DOHH2 (cell line): ENCODE measurements around the gene COL4A2.

Experiments used
- EZH2phosphoT487 ChIP-seq: fragments of 200-600 bp; sonication (generic); IDR thresholded peaks from 2 replicates; pipeline ENCODE4 v1.6.1; 2017; ENCODE audit warnings: borderline replicate concordance, mild to moderate bottlenecking, antibody characterized with exemption, low read length, moderate library complexity, mixed read lengths
- TF ChIP-seq, protein P1 (sequence below): fragments of 200-600 bp; sonication (generic); IDR thresholded peaks from one replicate; pipeline ENCODE4 v1.5.1; 2014; ENCODE audit warnings: antibody characterized with exemption, mild to moderate bottlenecking, low read depth, low read length; ENCODE audit not compliant: poor library complexity, severe bottlenecking

DNA sequence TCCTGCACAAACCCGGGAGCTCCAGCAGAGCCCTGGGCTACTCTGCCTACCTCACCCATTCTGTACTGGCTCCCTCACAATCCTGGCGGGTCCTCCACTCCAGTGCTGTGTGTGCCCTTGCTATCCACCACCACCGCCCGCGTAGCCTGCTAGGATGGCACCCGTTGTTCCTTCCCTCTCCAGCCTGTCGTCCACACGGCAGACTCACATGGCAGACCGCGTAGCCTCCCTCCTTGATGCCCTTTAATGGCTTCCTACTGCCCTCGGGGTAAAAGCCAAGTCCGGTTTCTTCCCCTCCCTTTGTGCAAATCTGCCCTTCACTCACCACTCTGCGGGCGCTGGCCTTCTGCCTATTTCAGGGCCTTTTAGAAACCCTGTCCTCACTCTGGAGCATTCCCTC is 147.9 kb downstream of the COL4A2 start:
- TF ChIP-seq, protein P1, sequence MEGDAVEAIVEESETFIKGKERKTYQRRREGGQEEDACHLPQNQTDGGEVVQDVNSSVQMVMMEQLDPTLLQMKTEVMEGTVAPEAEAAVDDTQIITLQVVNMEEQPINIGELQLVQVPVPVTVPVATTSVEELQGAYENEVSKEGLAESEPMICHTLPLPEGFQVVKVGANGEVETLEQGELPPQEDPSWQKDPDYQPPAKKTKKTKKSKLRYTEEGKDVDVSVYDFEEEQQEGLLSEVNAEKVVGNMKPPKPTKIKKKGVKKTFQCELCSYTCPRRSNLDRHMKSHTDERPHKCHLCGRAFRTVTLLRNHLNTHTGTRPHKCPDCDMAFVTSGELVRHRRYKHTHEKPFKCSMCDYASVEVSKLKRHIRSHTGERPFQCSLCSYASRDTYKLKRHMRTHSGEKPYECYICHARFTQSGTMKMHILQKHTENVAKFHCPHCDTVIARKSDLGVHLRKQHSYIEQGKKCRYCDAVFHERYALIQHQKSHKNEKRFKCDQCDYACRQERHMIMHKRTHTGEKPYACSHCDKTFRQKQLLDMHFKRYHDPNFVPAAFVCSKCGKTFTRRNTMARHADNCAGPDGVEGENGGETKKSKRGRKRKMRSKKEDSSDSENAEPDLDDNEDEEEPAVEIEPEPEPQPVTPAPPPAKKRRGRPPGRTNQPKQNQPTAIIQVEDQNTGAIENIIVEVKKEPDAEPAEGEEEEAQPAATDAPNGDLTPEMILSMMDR = no peak
- no peak for TF ChIP-seq EZH2phosphoT487
